Endothelial cell (in vitro differentiated cells): Measurements from ENCODE around the gene IRAK1. TPM values are rescaled to one million over a fixed set of nuclear protein-coding genes. Genes with fewer than 3 reads are reported as not detected.

Source experiments
- DNase-seq: peaks from one replicate; pipeline ENCODE4 v3.0.0; 2021; ENCODE audit warnings: low spot score
- H3K27ac Mint-ChIP-seq: one replicate; pipeline ENCODE4 v1.8.0; 2021; ENCODE audit warnings: mixed read lengths, inconsistent platforms; ENCODE audit not compliant: unreplicated experiment
- H3K27me3 Mint-ChIP-seq: one replicate; pipeline ENCODE4 v1.8.0; 2021; ENCODE audit warnings: mild to moderate bottlenecking, moderate library complexity, mixed read lengths, inconsistent platforms; ENCODE audit not compliant: unreplicated experiment
- H3K36me3 Mint-ChIP-seq: one replicate; pipeline ENCODE4 v1.8.0; 2021; ENCODE audit warnings: mild to moderate bottlenecking, low read depth, mixed read lengths, inconsistent platforms; ENCODE audit not compliant: unreplicated experiment
- H3K4me1 Mint-ChIP-seq: one replicate; pipeline ENCODE4 v1.8.0; 2021; ENCODE audit warnings: mild to moderate bottlenecking, mixed read lengths, inconsistent platforms; ENCODE audit not compliant: unreplicated experiment
- H3K4me3 Mint-ChIP-seq: one replicate; pipeline ENCODE4 v1.8.0; 2021; ENCODE audit warnings: mild to moderate bottlenecking, mixed read lengths, inconsistent platforms; ENCODE audit not compliant: unreplicated experiment
- H3K9me3 Mint-ChIP-seq: one replicate; pipeline ENCODE4 v1.8.0; 2021; ENCODE audit warnings: mixed read lengths, inconsistent platforms; ENCODE audit not compliant: unreplicated experiment
- total RNA-seq: library from RNA; stranded (reverse); fragmentation: NEBNext Ultra II Directional; extraction: Animal tissue kit (Norgen Biotek cat#: 25700); gene quantifications from one replicate; pipeline ENCODE4 v1.2.1, GENCODE V29; 2021; ENCODE audit not compliant: unreplicated experiment
- TF ChIP-seq, protein P1 (sequence below): fragments of 200-600 bp; sonication (generic); IDR thresholded peaks from one replicate; pipeline ENCODE4 v1.5.0; 2021; ENCODE audit warnings: antibody characterized with exemption; ENCODE audit not compliant: unreplicated experiment

IRAK1 gene
- total RNA-seq, 1 donor from 2014 or later: 89.9 TPM

DNA sequence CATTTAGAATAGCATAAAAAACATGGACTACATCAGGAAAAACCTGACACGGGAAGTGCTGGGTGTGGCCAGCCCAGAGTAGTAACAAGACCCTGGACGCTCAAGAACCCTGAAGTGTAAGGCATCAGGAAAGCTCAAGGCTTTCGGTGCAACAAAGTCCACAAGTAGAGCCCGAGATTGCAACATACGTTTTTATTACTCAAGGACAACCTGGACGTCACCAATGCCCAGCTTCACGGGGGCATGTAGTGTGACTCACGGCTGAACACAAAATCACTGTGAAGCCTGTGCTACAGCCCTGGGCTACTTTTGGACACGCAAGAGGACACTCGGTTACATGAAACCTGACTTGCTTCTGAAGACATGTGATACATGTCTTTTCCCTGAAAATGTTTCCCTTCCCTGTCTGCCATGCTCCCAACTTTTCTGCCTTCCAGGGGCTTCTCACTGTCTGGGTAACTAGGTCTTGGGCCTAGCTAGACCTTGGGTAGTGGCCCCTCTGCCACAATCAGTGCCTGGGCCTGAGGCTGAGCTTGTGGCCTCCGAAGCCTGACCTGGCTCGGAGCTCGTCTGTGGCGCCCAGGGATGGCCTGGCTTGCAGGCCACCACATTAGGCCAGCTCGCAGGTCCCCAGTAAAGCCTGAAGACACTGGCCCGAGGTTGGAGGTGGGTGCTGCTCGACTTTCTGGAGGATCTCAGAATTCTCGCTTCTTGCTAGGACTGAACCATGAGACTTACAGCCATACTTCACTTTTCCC, 9.2 kb downstream of the IRAK1 start:
- no peak overlapping the region for H3K27ac Mint-ChIP-seq
- no peaks in the 10 kb centered on the region for H3K9me3 Mint-ChIP-seq
- H3K4me1 Mint-ChIP-seq: no peaks in the 10 kb centered on the region
- no peak for DNase-seq
- TF ChIP-seq, protein P1, sequence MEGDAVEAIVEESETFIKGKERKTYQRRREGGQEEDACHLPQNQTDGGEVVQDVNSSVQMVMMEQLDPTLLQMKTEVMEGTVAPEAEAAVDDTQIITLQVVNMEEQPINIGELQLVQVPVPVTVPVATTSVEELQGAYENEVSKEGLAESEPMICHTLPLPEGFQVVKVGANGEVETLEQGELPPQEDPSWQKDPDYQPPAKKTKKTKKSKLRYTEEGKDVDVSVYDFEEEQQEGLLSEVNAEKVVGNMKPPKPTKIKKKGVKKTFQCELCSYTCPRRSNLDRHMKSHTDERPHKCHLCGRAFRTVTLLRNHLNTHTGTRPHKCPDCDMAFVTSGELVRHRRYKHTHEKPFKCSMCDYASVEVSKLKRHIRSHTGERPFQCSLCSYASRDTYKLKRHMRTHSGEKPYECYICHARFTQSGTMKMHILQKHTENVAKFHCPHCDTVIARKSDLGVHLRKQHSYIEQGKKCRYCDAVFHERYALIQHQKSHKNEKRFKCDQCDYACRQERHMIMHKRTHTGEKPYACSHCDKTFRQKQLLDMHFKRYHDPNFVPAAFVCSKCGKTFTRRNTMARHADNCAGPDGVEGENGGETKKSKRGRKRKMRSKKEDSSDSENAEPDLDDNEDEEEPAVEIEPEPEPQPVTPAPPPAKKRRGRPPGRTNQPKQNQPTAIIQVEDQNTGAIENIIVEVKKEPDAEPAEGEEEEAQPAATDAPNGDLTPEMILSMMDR: no peak
- no peak overlapping the region for H3K4me3 Mint-ChIP-seq
- no peaks in the 10 kb centered on the region for H3K27me3 Mint-ChIP-seq
- H3K36me3 Mint-ChIP-seq: peaks cover 9% of the 10 kb centered on the region

DNA sequence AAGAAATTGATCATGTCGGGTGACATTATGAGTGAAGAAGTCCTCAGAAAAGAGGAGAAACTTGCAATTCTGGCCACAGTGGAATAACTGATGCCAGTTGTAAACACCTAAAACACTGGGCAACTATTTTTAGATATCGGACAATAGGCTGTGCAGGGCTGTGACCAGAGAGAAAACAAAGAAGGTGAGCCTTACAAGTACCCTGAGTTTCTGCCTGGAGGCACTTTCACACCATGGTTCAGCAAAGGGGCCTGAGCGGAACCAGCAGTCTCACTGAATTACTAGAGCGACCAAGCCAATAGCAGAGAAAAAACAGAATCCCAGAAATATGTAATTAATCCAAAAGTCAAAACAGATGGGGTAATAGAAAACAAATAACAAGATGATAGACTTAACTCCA, 11.2 kb downstream of the IRAK1 start:
- Mint-ChIP-seq H3K36me3 (peaks cover 9% of the 10 kb centered on the region), H3K27me3 (no peaks in the 10 kb centered on the region), H3K9me3 (no peaks in the 10 kb centered on the region), H3K27ac (peak overlapping the region; percentile 24), H3K4me3 (no peak overlapping the region), H3K4me1 (no peaks in the 10 kb centered on the region)
- DNase-seq: no peak
- TF ChIP-seq, protein P1: no peak

DNA sequence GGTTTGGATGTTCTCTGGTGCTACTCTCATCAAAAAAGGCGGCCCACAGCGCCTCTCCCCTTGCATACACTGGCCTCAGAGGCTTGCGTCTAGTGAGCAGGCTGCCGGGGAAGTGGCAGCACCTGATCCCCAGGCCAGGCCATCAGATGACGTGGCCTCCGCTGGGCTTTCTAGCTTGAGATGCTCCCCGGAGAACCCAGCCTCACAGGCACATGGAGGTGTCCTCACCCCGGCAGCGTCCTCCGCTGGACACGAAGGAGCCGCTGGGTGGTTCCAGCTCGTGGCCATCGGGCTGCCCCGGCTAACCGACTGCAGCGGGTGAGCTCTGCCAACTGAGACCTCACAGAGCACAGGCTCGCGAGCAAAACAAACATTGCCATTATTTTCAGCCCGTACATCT, 12.8 kb downstream of the IRAK1 start:
- TF ChIP-seq, protein P1: no peak
- no peaks in the 10 kb centered on the region for H3K27me3 Mint-ChIP-seq
- H3K27ac Mint-ChIP-seq: no peak overlapping the region
- no peak for DNase-seq
- H3K4me1 Mint-ChIP-seq: no peaks in the 10 kb centered on the region
- no peak overlapping the region for H3K4me3 Mint-ChIP-seq
- H3K9me3 Mint-ChIP-seq: no peaks in the 10 kb centered on the region
- H3K36me3 Mint-ChIP-seq: peaks cover 9% of the 10 kb centered on the region

DNA sequence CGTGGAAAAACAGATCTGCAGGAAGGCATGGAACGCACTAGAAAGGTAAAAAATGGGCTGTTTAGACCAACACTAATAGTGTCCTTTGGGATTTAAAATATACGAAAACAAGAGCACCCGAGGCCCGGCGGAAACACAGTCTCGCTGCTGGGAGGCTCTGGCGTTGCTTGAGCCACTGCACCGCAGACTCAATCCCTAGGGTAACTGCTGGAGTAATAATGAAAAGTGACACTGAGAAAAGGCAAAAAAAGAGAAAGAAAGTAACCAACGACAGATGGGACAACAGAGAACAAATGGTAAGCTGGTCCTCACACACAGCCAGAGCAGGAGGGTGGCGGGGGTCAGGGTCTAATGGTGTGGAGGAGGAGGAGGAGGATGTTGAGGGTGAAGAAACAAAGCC, 15.4 kb downstream of the IRAK1 start:
- TF ChIP-seq, protein P1: no peak
- Mint-ChIP-seq H3K36me3 (peaks cover 9% of the 10 kb centered on the region), H3K9me3 (no peaks in the 10 kb centered on the region), H3K27me3 (peaks cover 2% of the 10 kb centered on the region), H3K27ac (no peak overlapping the region), H3K4me1 (peaks cover 4% of the 10 kb centered on the region), H3K4me3 (no peak overlapping the region)
- DNase-seq: no peak

DNA sequence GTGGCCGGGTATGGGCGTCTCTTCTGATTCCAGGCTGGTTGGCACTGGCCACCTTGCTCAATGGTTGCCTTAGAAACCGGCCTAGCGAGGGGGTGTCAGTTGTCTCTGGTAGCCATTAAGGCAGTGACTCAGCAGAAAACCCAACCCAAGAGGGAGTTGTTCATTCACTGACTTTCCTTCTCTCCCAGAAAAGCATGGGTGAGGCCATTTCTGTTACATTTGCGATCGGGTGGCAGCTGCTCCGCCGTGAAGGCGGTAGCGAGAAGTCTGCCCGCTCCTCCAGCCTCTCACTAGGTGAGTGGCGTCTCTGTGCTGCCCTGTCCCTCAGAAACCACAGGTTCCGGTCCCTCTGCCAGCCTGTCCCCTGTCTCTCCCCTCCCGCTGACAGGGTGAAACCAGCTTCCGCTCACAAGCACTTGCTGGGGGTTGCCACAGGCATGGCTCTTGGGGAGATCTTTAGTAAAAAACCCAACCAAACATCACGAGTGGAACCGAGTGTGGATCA, 17.4 kb downstream of the IRAK1 start:
- peaks cover 2% of the 10 kb centered on the region for H3K27me3 Mint-ChIP-seq
- TF ChIP-seq, protein P1: no peak
- H3K36me3 Mint-ChIP-seq: peaks cover 6% of the 10 kb centered on the region
- no peak for DNase-seq
- H3K4me1 Mint-ChIP-seq: peaks cover 7% of the 10 kb centered on the region
- no peaks in the 10 kb centered on the region for H3K9me3 Mint-ChIP-seq
- no peak overlapping the region for H3K4me3 Mint-ChIP-seq
- H3K27ac Mint-ChIP-seq: no peak overlapping the region
